22Rv1 (cell line): Measurements from ENCODE around the gene SLIT1.

Source experiments
- ZFX ChIP-seq: fragments of 450-650 bp; IDR thresholded peaks from 2 replicates; pipeline ENCODE4 v1.6.1; 2017; ENCODE audit warnings: antibody characterized with exemption, borderline replicate concordance
- TF ChIP-seq, protein P1 (sequence below): fragments of 450-650 bp; IDR thresholded peaks from 2 replicates; pipeline ENCODE4 v1.5.1; 2017; ENCODE audit warnings: mild to moderate bottlenecking

DNA sequence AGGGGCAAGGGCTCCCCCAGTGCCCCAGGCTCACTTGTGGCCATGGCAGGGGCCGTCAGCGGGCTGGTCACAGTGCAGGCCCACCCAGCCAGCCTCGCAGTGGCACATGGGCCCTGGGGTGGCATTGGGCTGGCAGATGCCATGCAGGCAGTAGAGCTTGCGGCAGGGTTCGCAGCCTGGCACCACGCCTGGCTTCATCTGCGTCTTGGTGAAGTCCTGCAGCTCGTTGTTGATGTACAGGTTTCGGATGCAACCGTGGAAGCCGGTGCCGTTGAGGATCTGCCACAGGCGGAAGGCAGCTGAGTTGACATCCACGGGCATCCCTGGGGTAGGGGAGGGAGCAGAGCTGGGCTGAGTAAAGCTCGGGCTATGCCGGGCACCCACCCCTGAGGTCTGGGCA, 183.1 kb downstream of the SLIT1 start:
- TF ChIP-seq, protein P1, sequence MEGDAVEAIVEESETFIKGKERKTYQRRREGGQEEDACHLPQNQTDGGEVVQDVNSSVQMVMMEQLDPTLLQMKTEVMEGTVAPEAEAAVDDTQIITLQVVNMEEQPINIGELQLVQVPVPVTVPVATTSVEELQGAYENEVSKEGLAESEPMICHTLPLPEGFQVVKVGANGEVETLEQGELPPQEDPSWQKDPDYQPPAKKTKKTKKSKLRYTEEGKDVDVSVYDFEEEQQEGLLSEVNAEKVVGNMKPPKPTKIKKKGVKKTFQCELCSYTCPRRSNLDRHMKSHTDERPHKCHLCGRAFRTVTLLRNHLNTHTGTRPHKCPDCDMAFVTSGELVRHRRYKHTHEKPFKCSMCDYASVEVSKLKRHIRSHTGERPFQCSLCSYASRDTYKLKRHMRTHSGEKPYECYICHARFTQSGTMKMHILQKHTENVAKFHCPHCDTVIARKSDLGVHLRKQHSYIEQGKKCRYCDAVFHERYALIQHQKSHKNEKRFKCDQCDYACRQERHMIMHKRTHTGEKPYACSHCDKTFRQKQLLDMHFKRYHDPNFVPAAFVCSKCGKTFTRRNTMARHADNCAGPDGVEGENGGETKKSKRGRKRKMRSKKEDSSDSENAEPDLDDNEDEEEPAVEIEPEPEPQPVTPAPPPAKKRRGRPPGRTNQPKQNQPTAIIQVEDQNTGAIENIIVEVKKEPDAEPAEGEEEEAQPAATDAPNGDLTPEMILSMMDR: no peak
- TF ChIP-seq ZFX: no peak
